Measurements from ENCODE around the gene PGBD1. TPM values are rescaled to one million over a fixed set of nuclear protein-coding genes. Genes with fewer than 3 reads are reported as not detected.

PGBD1 gene
- total and polyA plus RNA-seq, 2 of the 13 experiments (the other 11 are each of a cell fraction or from before 2014, with no cell fraction given), result 3.6 to 6.9 TPM

DNA sequence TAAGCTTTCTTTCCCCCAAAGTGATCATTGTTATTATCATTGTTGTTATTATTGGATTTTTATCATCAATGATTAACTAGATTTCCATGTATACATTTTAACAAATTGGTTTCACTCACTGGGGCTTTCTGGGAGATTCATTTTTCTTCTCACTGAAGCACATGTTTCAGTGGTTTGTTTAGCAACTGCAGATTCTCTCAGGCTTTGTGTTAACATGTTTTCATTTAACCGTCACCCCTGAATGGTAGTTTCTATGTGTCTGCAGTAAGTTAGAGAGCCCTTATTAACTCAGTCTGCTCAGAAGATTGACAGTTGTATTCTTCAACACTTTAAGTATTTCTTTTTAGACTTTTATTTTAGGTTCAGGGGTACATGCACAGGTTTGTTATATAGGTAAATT, 41.7 kb upstream of the PGBD1 start:
- H3K79me2 ChIP-seq (ENCODE audit: insufficient read depth, low read length), result no peaks in the 10 kb centered on the region
- intact Hi-C loops (cut with micrococcal nuclease; ENCODE audit: unreplicated experiment) (no loop called here), in situ Hi-C loops (cut with HindIII; ENCODE audit: extremely low pct_ligation_motif_present, low pct_unique_long_range_greater_than_20kb) (no loop called here)
- ATAC-seq, result no peak
- no peaks in the 10 kb centered on the region for H4K20me1 ChIP-seq (ENCODE audit: insufficient read depth, low read length)
- no peaks in the 10 kb centered on the region for H3K4me1 ChIP-seq (ENCODE audit: insufficient read depth, low read length)
- peaks cover 0 to 2% of the 10 kb centered on the region in 2 experiments; a peak in 3 of 5 replicates for H3K36me3 ChIP-seq (replicated peaks in 1 of 2; ENCODE audit: control insufficient read depth in 1 of 2, insufficient read depth in 2 of 2, low read length in 2 of 2)
- BruUV-seq (replicated peaks), result no TSS peak
- POLR2A ChIA-PET, result no interaction called here
- CTCF ChIA-PET (ENCODE audit: low intra/inter-chr PET ratio, low total read pairs), result no interaction called here
- WGBS (ENCODE audit: low lambda C conversion rate), result 94% methylated on average over 1 of the region's 1 CpG
- no peak overlapping the region for H3K4me3 ChIP-seq (replicated peaks in 1 of 3; ENCODE audit: insufficient read depth in 1 of 3, low read depth in 2 of 3, low read length in 3 of 3)
- H2AFZ ChIP-seq (ENCODE audit: low read length), result no peak overlapping the region
- DNase-seq (ENCODE audit: low spot score), result no peak
- no peak overlapping the region for H3K9ac ChIP-seq (ENCODE audit: insufficient read depth, low read depth, low read length)
- no peaks in the 10 kb centered on the region for H3K9me3 ChIP-seq (ENCODE audit: low read length)
- FAIRE-seq, result no peak
- no peak overlapping the region for H3K4me2 ChIP-seq (ENCODE audit: low read depth, low read length)
- no peaks in the 10 kb centered on the region for H3K27me3 ChIP-seq (ENCODE audit: control insufficient read depth in 1 of 2, insufficient read depth in 2 of 2, low read length in 2 of 2)
- no peak overlapping the region for H3K27ac ChIP-seq (ENCODE audit: extremely low read length, insufficient read depth, low read length)
- TF ChIP-seq, protein P1, sequence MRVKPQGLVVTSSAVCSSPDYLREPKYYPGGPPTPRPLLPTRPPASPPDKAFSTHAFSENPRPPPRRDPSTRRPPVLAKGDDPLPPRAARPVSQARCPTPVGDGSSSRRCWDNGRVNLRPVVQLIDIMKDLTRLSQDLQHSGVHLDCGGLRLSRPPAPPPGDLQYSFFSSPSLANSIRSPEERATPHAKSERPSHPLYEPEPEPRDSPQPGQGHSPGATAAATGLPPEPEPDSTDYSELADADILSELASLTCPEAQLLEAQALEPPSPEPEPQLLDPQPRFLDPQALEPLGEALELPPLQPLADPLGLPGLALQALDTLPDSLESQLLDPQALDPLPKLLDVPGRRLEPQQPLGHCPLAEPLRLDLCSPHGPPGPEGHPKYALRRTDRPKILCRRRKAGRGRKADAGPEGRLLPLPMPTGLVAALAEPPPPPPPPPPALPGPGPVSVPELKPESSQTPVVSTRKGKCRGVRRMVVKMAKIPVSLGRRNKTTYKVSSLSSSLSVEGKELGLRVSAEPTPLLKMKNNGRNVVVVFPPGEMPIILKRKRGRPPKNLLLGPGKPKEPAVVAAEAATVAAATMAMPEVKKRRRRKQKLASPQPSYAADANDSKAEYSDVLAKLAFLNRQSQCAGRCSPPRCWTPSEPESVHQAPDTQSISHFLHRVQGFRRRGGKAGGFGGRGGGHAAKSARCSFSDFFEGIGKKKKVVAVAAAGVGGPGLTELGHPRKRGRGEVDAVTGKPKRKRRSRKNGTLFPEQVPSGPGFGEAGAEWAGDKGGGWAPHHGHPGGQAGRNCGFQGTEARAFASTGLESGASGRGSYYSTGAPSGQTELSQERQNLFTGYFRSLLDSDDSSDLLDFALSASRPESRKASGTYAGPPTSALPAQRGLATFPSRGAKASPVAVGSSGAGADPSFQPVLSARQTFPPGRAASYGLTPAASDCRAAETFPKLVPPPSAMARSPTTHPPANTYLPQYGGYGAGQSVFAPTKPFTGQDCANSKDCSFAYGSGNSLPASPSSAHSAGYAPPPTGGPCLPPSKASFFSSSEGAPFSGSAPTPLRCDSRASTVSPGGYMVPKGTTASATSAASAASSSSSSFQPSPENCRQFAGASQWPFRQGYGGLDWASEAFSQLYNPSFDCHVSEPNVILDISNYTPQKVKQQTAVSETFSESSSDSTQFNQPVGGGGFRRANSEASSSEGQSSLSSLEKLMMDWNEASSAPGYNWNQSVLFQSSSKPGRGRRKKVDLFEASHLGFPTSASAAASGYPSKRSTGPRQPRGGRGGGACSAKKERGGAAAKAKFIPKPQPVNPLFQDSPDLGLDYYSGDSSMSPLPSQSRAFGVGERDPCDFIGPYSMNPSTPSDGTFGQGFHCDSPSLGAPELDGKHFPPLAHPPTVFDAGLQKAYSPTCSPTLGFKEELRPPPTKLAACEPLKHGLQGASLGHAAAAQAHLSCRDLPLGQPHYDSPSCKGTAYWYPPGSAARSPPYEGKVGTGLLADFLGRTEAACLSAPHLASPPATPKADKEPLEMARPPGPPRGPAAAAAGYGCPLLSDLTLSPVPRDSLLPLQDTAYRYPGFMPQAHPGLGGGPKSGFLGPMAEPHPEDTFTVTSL (CRISPR knock-in tag; IDR thresholded peaks at IDR 0.05; ENCODE audit: borderline replicate concordance), result no peak
- TF ChIP-seq, protein P2, sequence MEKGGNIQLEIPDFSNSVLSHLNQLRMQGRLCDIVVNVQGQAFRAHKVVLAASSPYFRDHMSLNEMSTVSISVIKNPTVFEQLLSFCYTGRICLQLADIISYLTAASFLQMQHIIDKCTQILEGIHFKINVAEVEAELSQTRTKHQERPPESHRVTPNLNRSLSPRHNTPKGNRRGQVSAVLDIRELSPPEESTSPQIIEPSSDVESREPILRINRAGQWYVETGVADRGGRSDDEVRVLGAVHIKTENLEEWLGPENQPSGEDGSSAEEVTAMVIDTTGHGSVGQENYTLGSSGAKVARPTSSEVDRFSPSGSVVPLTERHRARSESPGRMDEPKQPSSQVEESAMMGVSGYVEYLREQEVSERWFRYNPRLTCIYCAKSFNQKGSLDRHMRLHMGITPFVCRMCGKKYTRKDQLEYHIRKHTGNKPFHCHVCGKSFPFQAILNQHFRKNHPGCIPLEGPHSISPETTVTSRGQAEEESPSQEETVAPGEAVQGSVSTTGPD (CRISPR knock-in tag; IDR thresholded peaks at IDR 0.05), result no peak
- no peak for TF ChIP-seq ZNF501 (CRISPR knock-in tag; IDR thresholded peaks at IDR 0.05)
- TF ChIP-seq, protein P3, sequence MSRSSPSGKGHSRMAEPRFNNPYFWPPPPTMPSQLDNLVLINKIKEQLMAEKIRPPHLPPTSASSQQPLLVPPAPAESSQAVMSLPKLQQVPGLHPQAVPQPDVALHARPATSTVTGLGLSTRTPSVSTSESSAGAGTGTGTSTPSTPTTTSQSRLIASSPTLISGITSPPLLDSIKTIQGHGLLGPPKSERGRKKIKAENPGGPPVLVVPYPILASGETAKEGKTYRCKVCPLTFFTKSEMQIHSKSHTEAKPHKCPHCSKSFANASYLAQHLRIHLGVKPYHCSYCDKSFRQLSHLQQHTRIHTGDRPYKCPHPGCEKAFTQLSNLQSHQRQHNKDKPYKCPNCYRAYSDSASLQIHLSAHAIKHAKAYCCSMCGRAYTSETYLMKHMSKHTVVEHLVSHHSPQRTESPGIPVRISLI (CRISPR knock-in tag; IDR thresholded peaks at IDR 0.05; ENCODE audit: borderline replicate concordance), result no peak
- TF ChIP-seq, protein P4, sequence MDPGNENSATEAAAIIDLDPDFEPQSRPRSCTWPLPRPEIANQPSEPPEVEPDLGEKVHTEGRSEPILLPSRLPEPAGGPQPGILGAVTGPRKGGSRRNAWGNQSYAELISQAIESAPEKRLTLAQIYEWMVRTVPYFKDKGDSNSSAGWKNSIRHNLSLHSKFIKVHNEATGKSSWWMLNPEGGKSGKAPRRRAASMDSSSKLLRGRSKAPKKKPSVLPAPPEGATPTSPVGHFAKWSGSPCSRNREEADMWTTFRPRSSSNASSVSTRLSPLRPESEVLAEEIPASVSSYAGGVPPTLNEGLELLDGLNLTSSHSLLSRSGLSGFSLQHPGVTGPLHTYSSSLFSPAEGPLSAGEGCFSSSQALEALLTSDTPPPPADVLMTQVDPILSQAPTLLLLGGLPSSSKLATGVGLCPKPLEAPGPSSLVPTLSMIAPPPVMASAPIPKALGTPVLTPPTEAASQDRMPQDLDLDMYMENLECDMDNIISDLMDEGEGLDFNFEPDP (CRISPR knock-in tag; conservative IDR thresholded peaks at IDR 0.05), result no peak
- TF ChIP-seq TARDBP (CRISPR knock-in tag; IDR thresholded peaks at IDR 0.05), result no peak
- no peak for TF ChIP-seq GLI4 (CRISPR knock-in tag; IDR thresholded peaks at IDR 0.05; ENCODE audit: borderline replicate concordance)
- TF ChIP-seq GATA4 (IDR thresholded peaks at IDR 0.05; ENCODE audit: borderline replicate concordance, low read depth), result no peak
- no peak for TF ChIP-seq ZNF670 (CRISPR knock-in tag; IDR thresholded peaks at IDR 0.05; ENCODE audit: borderline replicate concordance)
- TF ChIP-seq ZNF703 (CRISPR knock-in tag; IDR thresholded peaks at IDR 0.05; ENCODE audit: borderline replicate concordance), result no peak
- TF ChIP-seq MIER3 (CRISPR knock-in tag; IDR thresholded peaks at IDR 0.05; ENCODE audit: borderline replicate concordance), result no peak
- no peak for TF ChIP-seq ZBTB8A (CRISPR knock-in tag; IDR thresholded peaks at IDR 0.05; ENCODE audit: borderline replicate concordance, low read depth)

Measured in HepG2 (cell line).